Natural killer cell (primary cell): Measurements from ENCODE around the gene PDZRN3. TPM values are rescaled to one million over a fixed set of nuclear protein-coding genes. Genes with fewer than 3 reads are reported as not detected.
"Not testable (repeated sequence)": the region's sequence is repeated elsewhere in the genome, so short reads cannot be mapped to it uniquely, and the experiment has no call there.

Source experiments
- ATAC-seq, 3 donors: fragments of 150-1000 bp in 2 of 3; fragments of 200-7000 bp in 1 of 3; cut with Tn5 transposase; 1 replicate in 1 of 3; 2 replicates in 2 of 3; pipeline ENCODE4 v1.10.0; 2021; ENCODE audit warnings: mild to moderate bottlenecking in 2 of 3, moderate library complexity in 2 of 3
- DNase-seq, 2 donors: peaks; one replicate each; pipeline versions ENCODE4 v3.0.0 to v3.0.0-alpha.2; 2013 to 2021; ENCODE audit warnings: mixed read lengths in 1 of 2
- H3K27ac ChIP-seq: one replicate; pipeline ENCODE4 v1.5.1; 2013; ENCODE audit warnings: mild to moderate bottlenecking, low read length
- H3K27me3 ChIP-seq: one replicate; pipeline ENCODE4 v1.6.1; 2013; ENCODE audit warnings: low read length; ENCODE audit not compliant: control insufficient read depth, insufficient read depth
- H3K36me3 ChIP-seq: one replicate; pipeline ENCODE4 v1.6.1; 2013; ENCODE audit warnings: low read length; ENCODE audit not compliant: control insufficient read depth, insufficient read depth
- H3K4me1 ChIP-seq: one replicate; pipeline ENCODE4 v1.6.1; 2013; ENCODE audit warnings: low read length; ENCODE audit not compliant: control insufficient read depth, insufficient read depth
- H3K4me3 ChIP-seq: one replicate; pipeline ENCODE4 v1.5.1; 2013; ENCODE audit warnings: low read length
- H3K9me3 ChIP-seq: one replicate; pipeline ENCODE4 v1.6.1; 2013; ENCODE audit warnings: low read length; ENCODE audit not compliant: control insufficient read depth, insufficient read depth
- H3K27ac Mint-ChIP-seq, 2 donors: one replicate each; pipeline ENCODE4 v1.8.0; 2022; ENCODE audit warnings: mild to moderate bottlenecking in 2 of 2, mixed read lengths in 2 of 2, moderate library complexity in 1 of 2
- H3K27me3 Mint-ChIP-seq, 2 donors: one replicate each; pipeline ENCODE4 v1.8.0; 2022; ENCODE audit warnings: low read depth in 2 of 2, mixed read lengths in 2 of 2
- H3K36me3 Mint-ChIP-seq: one replicate; pipeline ENCODE4 v1.8.0; 2022; ENCODE audit warnings: mixed read lengths
- H3K4me1 Mint-ChIP-seq, 2 donors: one replicate each; pipeline ENCODE4 v1.8.0; 2022; ENCODE audit warnings: mixed read lengths in 2 of 2
- H3K4me3 Mint-ChIP-seq: one replicate; pipeline ENCODE4 v1.8.0; 2022; ENCODE audit warnings: mild to moderate bottlenecking, moderate library complexity, mixed read lengths
- H3K9me3 Mint-ChIP-seq, 2 donors: one replicate each; pipeline ENCODE4 v1.8.0; 2022; ENCODE audit warnings: mixed read lengths in 2 of 2
- CTCF ChIP-seq: fragments of 200-600 bp; IDR thresholded peaks from one replicate; pipeline ENCODE4 v1.8.0; 2022; ENCODE audit warnings: antibody characterized with exemption
- WGBS: methylation state at CpG from one replicate; pipeline ENCODE4 v1.1.7; 2013; ENCODE audit warnings: missing lambda C conversion rate; ENCODE audit not compliant: insufficient coverage; 5-methylcytosine and 5-hydroxymethylcytosine counted together
- intact Hi-C: fragments of 100-400 bp; cut with micrococcal nuclease; formaldehyde crosslinking; loops from one replicate; pipeline ENCODE4 v1.14.2; 2022
- total RNA-seq, 4 donors: library from RNA; stranded (reverse); fragments of 120-200 nt in 1 of 4; gene quantifications; one replicate each; pipeline versions ENCODE4 v1.2.3 to v1.2.4, GENCODE V29; 2013 to 2022

Gene PDZRN3
- total RNA-seq, 3 donors from 2014 or later (not counting 1 experiment from before 2014, with no cell fraction given): not detected

GRCh38 chr3:73569246-73569760 is 55.4 kb downstream of the PDZRN3 start:
- Mint-ChIP-seq H3K27me3 (peaks cover 0 to 14% of the 10 kb centered on the region in 2 donors), H3K4me1 (no peaks in the 10 kb centered on the region), H3K36me3 (no peaks in the 10 kb centered on the region), H3K4me3 (no peak overlapping the region), H3K9me3 (peaks cover 0 to 3% of the 10 kb centered on the region in 2 donors), H3K27ac (no peak overlapping the region)
- H3K9me3 ChIP-seq: no peaks in the 10 kb centered on the region
- ATAC-seq: no peak
- no peak for DNase-seq
- TF ChIP-seq CTCF: no peak
- intact Hi-C loops: no loop called here
- H3K4me3 ChIP-seq: no peak overlapping the region
- WGBS: 87% methylated on average over 8 of the region's 8 CpGs
- no peaks in the 10 kb centered on the region for H3K36me3 ChIP-seq
- no peaks in the 10 kb centered on the region for H3K27me3 ChIP-seq
- no peak overlapping the region for H3K27ac ChIP-seq
- H3K4me1 ChIP-seq: no peaks in the 10 kb centered on the region

GRCh38 chr3:73568371-73568862 is 56.3 kb downstream of the PDZRN3 start:
- no peak overlapping the region for H3K27ac Mint-ChIP-seq
- no peaks in the 10 kb centered on the region for H3K36me3 ChIP-seq
- intact Hi-C loops: no loop called here
- H3K27me3 Mint-ChIP-seq: peaks cover 0 to 14% of the 10 kb centered on the region in 2 donors
- no peaks in the 10 kb centered on the region for H3K4me1 Mint-ChIP-seq
- H3K4me3 ChIP-seq: no peak overlapping the region
- H3K27me3 ChIP-seq: no peaks in the 10 kb centered on the region
- H3K9me3 ChIP-seq: no peaks in the 10 kb centered on the region
- no peak overlapping the region for H3K27ac ChIP-seq
- ATAC-seq (no peak), DNase-seq (no peak)
- no peaks in the 10 kb centered on the region for H3K36me3 Mint-ChIP-seq
- H3K4me3 Mint-ChIP-seq: no peak overlapping the region
- peaks cover 0 to 4% of the 10 kb centered on the region in 2 donors for H3K9me3 Mint-ChIP-seq
- no peak for TF ChIP-seq CTCF
- H3K4me1 ChIP-seq: no peaks in the 10 kb centered on the region
- 91% methylated on average over 5 of the region's 5 CpGs for WGBS

- H3K27me3 ChIP-seq, H3K9me3 ChIP-seq, H3K4me1 Mint-ChIP-seq, ATAC-seq, intact Hi-C loops, H3K27me3 Mint-ChIP-seq, H3K4me1 ChIP-seq, H3K36me3 ChIP-seq, H3K4me3 ChIP-seq, DNase-seq, H3K27ac ChIP-seq, H3K27ac Mint-ChIP-seq, H3K9me3 Mint-ChIP-seq, H3K4me3 Mint-ChIP-seq, H3K36me3 Mint-ChIP-seq: not testable (repeated sequence)
- 95% methylated on average over 12 of the region's 12 CpGs for whole genome bisulfite sequencing
Observed at GRCh38 chr3:73565374-73565773, 59.4 kb downstream of the PDZRN3 start.

GRCh38 chr3:73563896-73564582 is 60.7 kb downstream of the PDZRN3 start:
- H3K27ac Mint-ChIP-seq: no peak overlapping the region

More at GRCh38 chr3:73563896-73564582, 60.7 kb downstream of the PDZRN3 start:
- no peaks in the 10 kb centered on the region for H3K4me1 Mint-ChIP-seq
- ATAC-seq: no peak
- DNase-seq: no peak
- Histone ChIP-seq H3K4me1 (no peaks in the 10 kb centered on the region), H3K27me3 (no peaks in the 10 kb centered on the region), H3K36me3 (no peaks in the 10 kb centered on the region), H3K27ac (no peak overlapping the region), H3K4me3 (no peak overlapping the region), H3K9me3 (no peaks in the 10 kb centered on the region)
- no peaks in the 10 kb centered on the region for H3K27me3 Mint-ChIP-seq
- H3K9me3 Mint-ChIP-seq: peaks cover 0 to 4% of the 10 kb centered on the region in 2 donors
- WGBS: 97% methylated on average over 3 of the region's 3 CpGs
- intact Hi-C loops: no loop called here
- no peaks in the 10 kb centered on the region for H3K36me3 Mint-ChIP-seq
- no peak for TF ChIP-seq CTCF
- no peak overlapping the region for H3K4me3 Mint-ChIP-seq
